ENCODE data around the gene PARD3. TPM values are rescaled to one million over a fixed set of nuclear protein-coding genes. Genes with fewer than 3 reads are reported as not detected.

The PARD3 gene
- total and polyA plus RNA-seq, 2 experiments from 2014 or later, result 6.3 to 21.2 TPM

DNA sequence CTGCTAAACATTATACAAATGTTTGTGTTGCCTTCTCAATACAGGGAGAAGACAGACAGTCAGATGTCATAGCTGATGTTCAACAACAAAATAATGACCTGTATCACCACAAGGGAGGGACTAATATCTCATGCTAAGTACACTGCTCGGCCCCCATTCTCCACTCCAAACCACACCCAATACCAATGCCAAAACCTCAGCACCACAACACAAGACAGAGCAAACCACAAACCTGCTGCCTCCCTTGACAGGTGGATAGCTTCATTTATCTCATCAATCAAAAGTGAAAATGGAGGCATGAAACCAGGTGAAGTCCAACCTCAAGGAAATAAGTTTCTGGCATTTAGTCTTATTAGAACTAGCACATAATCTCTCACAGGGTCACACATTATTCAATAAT, 109.5 kb downstream of the PARD3 start:
- H3K4me1 ChIP-seq (ENCODE audit: insufficient read depth), result peaks cover 9% of the 10 kb centered on the region
- TF ChIP-seq EZH2phosphoT487 (IDR thresholded peaks at IDR 0.05; ENCODE audit: insufficient read depth, low read depth), result no peak
- no peak for TF ChIP-seq EZH2 (IDR thresholded peaks at IDR 0.05; ENCODE audit: insufficient read depth, poor library complexity, severe bottlenecking)
- no peaks in the 10 kb centered on the region for H3K36me3 ChIP-seq (ENCODE audit: low read depth)
- no peaks in the 10 kb centered on the region for H3K9me3 ChIP-seq (ENCODE audit: low read depth)
- H3K27ac ChIP-seq, result no peak overlapping the region
- no peak overlapping the region for H2AFZ ChIP-seq
- H4K20me1 ChIP-seq (ENCODE audit: insufficient read depth), result no peaks in the 10 kb centered on the region
- WGBS, 2 experiments (ENCODE audit: low coverage in 1 of 2, low lambda C conversion rate in 2 of 2, missing lambda C conversion rate in 2 of 2), result 35 to 50% methylated on average over 1 of the region's 1 CpG
- H3F3A ChIP-seq (ENCODE audit: insufficient read depth), result peaks cover 1% of the 10 kb centered on the region
- H3K27me3 ChIP-seq (replicated peaks; ENCODE audit: insufficient read depth), result no peaks in the 10 kb centered on the region
- H3K9ac ChIP-seq, result no peak overlapping the region
- H3K4me2 ChIP-seq (ENCODE audit: unreplicated experiment), result no peak overlapping the region
- in situ Hi-C loops (cut with MboI), result no loop called here
- no peaks in the 10 kb centered on the region for H3K9me2 ChIP-seq (ENCODE audit: insufficient read depth)
- DNase-seq, result no peak
- H3K4me3 ChIP-seq, result no peak overlapping the region
- H3K79me2 ChIP-seq (ENCODE audit: insufficient read depth), result peaks cover 67% of the 10 kb centered on the region

DNA sequence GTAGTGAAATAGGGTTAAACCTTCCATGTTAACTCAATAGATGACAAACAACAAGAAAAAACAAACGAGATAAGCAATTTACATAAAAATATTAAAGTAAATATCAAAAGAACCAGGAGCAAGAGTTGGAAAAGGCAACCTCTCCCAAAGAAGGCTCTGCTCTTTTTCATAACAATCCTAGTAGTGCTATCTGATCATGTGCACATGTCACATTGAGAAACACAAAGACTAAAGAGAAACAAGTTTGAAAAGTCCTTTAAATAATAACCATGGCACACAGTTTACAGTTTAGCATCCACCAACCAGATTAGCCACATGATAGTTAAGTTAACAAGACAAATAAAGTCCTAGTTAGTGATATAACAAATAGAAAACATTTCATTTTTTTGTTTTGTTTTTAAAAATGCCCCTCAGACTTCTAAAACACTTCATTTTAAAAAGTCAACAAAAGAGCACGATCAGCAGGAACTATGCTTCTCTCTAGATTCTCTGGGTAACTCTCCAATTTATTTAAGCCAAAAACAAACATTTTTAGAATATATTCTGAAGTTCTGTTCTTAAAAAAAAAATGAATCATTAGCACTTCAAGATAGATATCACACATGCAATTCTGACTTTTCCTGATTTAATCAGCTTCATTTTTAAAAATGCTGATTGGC, 110.4 kb downstream of the PARD3 start:
- Histone ChIP-seq H3K27ac (no peak overlapping the region), H3K4me2 (ENCODE audit: unreplicated experiment) (no peak overlapping the region), H3K4me3 (no peak overlapping the region), H3K9me3 (ENCODE audit: low read depth) (no peaks in the 10 kb centered on the region), H3K36me3 (ENCODE audit: low read depth) (no peaks in the 10 kb centered on the region), H3K9me2 (ENCODE audit: insufficient read depth) (no peaks in the 10 kb centered on the region), H3F3A (ENCODE audit: insufficient read depth) (no peaks in the 10 kb centered on the region; the same call in 1 of the 2 replicates), H3K79me2 (ENCODE audit: insufficient read depth) (peaks cover 76% of the 10 kb centered on the region), H3K27me3 (replicated peaks; ENCODE audit: insufficient read depth) (no peaks in the 10 kb centered on the region), H2AFZ (no peak overlapping the region), H3K4me1 (ENCODE audit: insufficient read depth) (peaks cover 3% of the 10 kb centered on the region), H3K9ac (no peak overlapping the region), H4K20me1 (ENCODE audit: insufficient read depth) (no peaks in the 10 kb centered on the region)
- in situ Hi-C loops (cut with MboI), result no loop called here
- WGBS, 2 experiments (ENCODE audit: low coverage in 1 of 2, low lambda C conversion rate in 2 of 2, missing lambda C conversion rate in 2 of 2), result 15 to 21% methylated on average over 2 of the region's 2 CpGs
- DNase-seq, result no peak
- TF ChIP-seq EZH2phosphoT487 (IDR thresholded peaks at IDR 0.05; ENCODE audit: insufficient read depth, low read depth) (no peak), EZH2 (IDR thresholded peaks at IDR 0.05; ENCODE audit: insufficient read depth, poor library complexity, severe bottlenecking) (no peak)

DNA sequence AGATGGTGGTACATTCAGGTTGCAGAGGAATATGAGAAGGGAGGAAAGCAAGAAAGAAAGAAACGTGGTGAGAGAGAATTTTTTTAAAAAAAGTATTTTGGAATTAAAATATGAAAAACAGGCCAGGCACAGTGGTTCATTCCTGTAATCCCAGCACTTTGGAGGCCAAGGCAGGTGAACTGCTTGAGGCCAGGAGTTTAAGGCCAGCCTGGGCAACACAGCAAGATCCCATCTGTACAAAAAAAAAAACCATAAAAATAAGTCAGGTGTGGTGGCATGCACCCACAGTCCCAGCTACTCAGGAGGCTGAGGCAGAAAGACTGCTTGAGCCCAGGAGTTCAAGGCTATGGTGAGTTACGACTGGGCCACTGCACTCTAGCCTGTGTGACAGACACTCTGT, 112.1 kb downstream of the PARD3 start:
- DNase-seq, result no peak
- no peak for TF ChIP-seq EZH2 (IDR thresholded peaks at IDR 0.05; ENCODE audit: insufficient read depth, poor library complexity, severe bottlenecking)
- TF ChIP-seq EZH2phosphoT487 (IDR thresholded peaks at IDR 0.05; ENCODE audit: insufficient read depth, low read depth), result no peak
- in situ Hi-C loops (cut with MboI), result no loop called here

DNA sequence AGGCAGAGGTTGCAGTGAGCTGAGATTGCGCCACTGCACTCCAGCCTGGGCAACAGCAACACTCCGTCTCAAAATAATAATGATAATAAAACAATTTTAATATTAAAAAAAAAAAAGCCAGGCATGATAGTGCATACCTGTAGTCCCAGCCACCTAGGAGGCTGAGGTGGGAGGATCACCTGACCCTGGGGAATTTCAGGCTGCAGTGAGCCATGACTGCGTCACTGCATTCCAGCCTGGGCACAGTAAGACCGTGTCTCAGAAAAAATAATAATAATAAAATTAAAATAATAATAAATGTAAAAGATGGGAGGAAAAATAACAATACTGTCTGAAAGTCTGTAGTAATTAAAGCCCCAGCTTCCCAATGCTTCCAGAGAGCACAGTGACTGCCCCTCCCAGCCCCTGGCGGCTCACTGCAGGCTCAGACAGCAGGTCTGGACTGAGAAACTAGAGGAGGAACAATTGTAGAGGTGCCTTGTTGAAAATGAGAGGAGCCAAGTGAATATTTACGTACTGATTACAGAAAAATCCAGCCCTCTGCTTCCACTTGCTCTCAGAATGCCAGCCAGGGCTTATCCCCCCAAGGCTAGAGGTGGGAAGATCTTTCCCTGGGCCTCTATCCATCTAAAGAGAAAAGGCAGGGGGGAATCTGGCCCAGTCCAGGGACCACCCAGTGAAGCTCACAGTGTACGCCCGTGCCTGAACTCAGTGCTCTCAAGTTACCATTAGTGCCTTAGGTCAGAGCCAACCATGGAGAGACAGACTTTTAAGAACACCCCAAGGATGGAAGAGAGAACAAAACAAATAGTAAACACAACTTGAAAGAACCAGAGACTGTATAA, 112.8 kb downstream of the PARD3 start:
- Histone ChIP-seq H3F3A (ENCODE audit: insufficient read depth) (peaks cover 14% of the 10 kb centered on the region; the same call in 1 of the 2 replicates), H3K27me3 (replicated peaks; ENCODE audit: insufficient read depth) (no peaks in the 10 kb centered on the region), H3K79me2 (ENCODE audit: insufficient read depth) (peaks cover 80% of the 10 kb centered on the region), H3K4me1 (ENCODE audit: insufficient read depth) (peaks cover 19% of the 10 kb centered on the region), H2AFZ (no peak overlapping the region), H3K4me3 (no peak overlapping the region), H3K9me2 (ENCODE audit: insufficient read depth) (no peaks in the 10 kb centered on the region), H3K4me2 (ENCODE audit: unreplicated experiment) (no peak overlapping the region), H3K9ac (no peak overlapping the region), H3K27ac (no peak overlapping the region), H3K36me3 (ENCODE audit: low read depth) (no peaks in the 10 kb centered on the region), H4K20me1 (ENCODE audit: insufficient read depth) (no peaks in the 10 kb centered on the region), H3K9me3 (ENCODE audit: low read depth) (no peaks in the 10 kb centered on the region)
- TF ChIP-seq EZH2 (IDR thresholded peaks at IDR 0.05; ENCODE audit: insufficient read depth, poor library complexity, severe bottlenecking) (no peak), EZH2phosphoT487 (IDR thresholded peaks at IDR 0.05; ENCODE audit: insufficient read depth, low read depth) (no peak)
- in situ Hi-C loops (cut with MboI), result no loop called here
- 97% methylated on average over 8 of the region's 8 CpGs for WGBS, 2 experiments (ENCODE audit: low coverage in 1 of 2, low lambda C conversion rate in 2 of 2, missing lambda C conversion rate in 2 of 2)
- no peak for DNase-seq

More for the DNA sequence above, 112.1 kb downstream of the PARD3 start:
- H3K4me3 ChIP-seq, result no peak overlapping the region
- H3K9ac ChIP-seq, result no peak overlapping the region
- H4K20me1 ChIP-seq (ENCODE audit: insufficient read depth), result no peaks in the 10 kb centered on the region
- no peaks in the 10 kb centered on the region for H3K9me3 ChIP-seq (ENCODE audit: low read depth)
- H3K36me3 ChIP-seq (ENCODE audit: low read depth), result no peaks in the 10 kb centered on the region
- H3F3A ChIP-seq (ENCODE audit: insufficient read depth), result peaks cover 10% of the 10 kb centered on the region; the same call in 1 of the 2 replicates
- peaks cover 73% of the 10 kb centered on the region for H3K79me2 ChIP-seq (ENCODE audit: insufficient read depth)
- WGBS, 2 experiments (ENCODE audit: low coverage in 1 of 2, low lambda C conversion rate in 2 of 2, missing lambda C conversion rate in 2 of 2), result 75 to 79% methylated on average over 2 of the region's 2 CpGs
- H3K9me2 ChIP-seq (ENCODE audit: insufficient read depth), result no peaks in the 10 kb centered on the region
- H3K4me2 ChIP-seq (ENCODE audit: unreplicated experiment), result no peak overlapping the region
- no peaks in the 10 kb centered on the region for H3K27me3 ChIP-seq (replicated peaks; ENCODE audit: insufficient read depth)
- peaks cover 19% of the 10 kb centered on the region for H3K4me1 ChIP-seq (ENCODE audit: insufficient read depth)
- no peak overlapping the region for H3K27ac ChIP-seq
- no peak overlapping the region for H2AFZ ChIP-seq
